NOMO-1 (cell line): Measurements from ENCODE around the gene MCOLN1.
"Not testable (repeated sequence)": the region's sequence is repeated elsewhere in the genome, so short reads cannot be mapped to it uniquely, and the experiment has no call there.

Experiments used
- DNase-seq, 2 experiments: peaks; one replicate each; lab custom pipeline; 2025; ENCODE audit not compliant: unreplicated experiment in 2 of 2; lab: John Stamatoyannopoulos, UW

Gene MCOLN1

DNA sequence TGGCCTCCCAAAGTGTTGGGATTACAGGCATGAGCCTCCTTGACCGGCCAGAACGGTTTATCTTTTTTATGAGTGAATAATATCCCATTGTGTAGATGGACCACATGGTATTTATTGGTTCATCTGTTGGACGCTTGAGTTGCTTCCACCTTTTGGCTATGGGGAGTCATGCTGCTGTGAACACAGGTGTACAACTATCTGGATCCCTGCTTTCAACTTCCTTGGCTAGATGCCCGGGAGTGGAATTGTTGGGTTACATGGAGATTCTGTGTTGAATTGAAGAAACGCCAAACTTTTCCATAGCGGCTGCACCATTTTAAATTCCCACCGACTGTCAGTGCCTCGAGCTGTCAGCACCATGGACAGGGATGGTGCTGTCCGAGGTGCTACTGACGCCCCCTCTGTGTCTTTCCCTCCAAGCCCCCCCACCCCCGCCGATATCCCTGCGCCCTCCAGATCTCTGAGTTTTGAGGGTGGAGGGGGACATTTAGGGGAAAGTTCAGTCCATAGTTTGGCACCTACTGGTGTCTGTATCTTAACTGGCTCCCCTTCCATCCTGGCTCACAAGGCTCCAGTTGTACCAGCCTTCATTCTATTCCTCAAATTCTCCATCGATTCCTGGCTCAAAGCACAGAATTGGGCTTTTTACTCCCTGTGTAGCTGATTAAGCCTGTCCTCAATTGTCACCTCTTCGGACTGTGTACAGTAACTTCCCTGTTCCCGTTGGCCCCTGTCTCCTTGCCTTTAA is 40.4 kb downstream of the MCOLN1 start:
- DNase-seq: no peak

DNA sequence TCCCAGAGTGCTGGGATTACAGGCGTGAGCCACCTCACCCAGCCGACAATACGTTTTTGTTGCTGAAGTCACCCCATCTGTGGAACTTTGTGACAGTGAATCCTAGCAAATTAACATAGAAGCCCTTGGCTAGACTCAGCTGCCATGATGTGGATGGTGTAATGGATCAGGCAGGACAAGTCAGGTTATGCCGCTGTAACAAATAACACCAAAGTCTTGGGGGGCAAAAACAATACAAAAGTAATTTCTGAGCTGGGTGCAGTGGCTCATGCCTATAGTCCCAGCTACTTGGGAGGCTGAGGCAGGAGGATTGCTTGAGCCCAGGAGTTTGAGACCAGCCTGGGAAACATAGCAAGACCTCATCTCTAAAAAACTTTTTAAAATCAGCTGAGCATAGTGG is 42.4 kb downstream of the MCOLN1 start:
- DNase-seq: no peak

DNA sequence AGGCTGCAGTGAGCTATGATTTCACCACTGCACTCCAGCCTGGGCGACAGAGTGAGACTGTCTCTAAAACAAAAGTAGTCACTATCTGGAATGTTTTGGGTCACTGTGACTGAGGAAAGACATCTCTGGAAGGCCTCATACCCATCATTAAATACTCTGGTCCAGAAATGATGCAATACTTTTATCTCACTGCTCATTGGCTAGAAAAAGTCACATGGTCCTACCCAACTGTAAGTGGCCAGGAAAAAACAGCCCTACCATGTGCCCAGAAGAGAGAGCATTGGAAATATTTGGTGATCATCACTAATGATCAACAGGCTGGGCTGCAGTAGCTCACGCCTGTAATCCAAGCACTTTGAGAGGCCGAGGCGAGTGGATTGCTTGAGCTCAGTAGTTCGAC is 42.9 kb downstream of the MCOLN1 start:
- no peak for DNase-seq

DNA sequence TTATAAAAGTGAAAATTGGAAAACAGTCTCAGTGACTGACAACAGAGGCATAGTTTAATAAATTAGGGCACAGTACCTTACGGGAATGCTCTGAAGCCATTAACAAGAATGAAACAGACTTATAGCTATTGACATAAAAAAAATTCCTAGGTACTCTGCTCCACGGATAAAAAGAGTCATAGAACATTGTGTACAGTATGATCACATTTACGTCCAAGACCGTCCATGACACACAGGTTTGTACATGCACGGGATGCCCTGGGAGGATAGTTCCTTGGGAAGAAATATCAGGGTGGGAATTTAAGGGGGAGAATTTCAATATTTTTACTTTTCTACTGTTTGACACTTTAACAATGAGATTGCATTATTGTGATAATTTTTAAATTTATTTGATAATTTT is 48.3 kb downstream of the MCOLN1 start:
- no peak for DNase-seq

DNA sequence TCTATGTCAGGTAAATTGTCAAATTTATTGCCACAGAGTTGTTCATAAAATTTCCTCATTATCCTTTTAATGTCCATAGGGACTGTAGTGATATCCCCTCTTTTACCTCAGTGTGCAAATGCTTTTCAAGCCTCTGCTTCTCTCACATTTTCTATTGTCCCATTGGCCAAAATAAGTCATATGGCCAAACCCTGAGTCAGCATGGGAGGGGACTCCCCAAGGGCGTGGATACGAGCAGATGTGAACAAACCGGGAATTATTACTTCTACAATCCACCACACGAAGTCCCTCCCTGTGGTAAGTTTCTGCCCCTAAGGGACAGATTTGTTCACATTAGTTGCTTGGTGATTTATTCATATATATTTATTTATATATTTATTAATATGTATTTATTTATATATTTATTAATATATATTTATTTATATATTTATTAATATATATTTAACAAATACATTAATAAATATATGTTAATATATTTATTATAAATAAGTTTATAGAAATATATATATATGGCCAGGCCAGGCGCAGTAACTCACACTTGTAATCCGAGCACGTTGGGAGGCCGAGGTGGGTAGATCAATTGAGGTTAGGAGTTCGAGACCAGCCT is 53.1 kb downstream of the MCOLN1 start:
- DNase-seq: peak; percentile 63 to 80

DNA sequence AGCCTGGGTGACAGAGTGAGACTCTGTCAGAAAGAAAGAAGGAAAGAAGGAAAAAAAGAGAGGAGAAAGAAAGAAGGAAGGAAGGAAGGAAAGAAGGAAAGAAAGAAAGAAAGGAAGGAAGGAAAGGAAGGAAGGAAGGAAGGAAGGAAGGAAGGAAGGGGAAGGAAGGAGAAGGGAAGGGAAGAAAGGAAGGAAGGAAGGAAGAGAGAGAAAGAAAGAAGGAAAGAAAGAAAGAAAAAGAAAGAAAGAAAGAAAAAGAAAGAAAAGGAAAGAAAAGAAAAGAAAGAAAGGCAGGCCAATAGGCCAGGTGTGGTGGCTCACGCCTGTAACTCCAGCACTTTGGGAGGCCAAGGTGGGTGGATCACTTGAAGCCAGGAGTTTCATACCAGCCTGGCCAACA is 55.0 kb downstream of the MCOLN1 start:
- DNase-seq: not testable (repeated sequence)

DNA sequence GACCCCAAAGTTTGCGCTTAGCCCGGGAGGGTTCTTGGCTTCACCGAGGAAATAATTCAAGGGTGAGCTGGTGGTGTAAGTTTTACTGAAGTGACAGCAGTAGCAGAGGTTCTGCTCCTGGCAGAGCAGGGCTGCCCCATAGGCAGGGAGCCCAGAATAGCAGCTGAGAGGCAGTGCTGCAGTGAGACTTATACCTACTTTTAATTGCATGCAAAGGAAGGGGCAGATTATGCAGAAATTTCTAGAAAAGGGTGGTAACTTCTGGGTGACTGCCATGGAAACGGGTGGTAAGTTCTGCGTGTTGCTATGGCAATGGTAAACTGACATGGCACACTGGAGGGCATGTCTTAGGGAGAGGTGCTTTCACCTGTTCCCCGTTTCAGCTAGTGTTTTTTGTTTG is 55.7 kb downstream of the MCOLN1 start:
- DNase-seq: no peak

DNA sequence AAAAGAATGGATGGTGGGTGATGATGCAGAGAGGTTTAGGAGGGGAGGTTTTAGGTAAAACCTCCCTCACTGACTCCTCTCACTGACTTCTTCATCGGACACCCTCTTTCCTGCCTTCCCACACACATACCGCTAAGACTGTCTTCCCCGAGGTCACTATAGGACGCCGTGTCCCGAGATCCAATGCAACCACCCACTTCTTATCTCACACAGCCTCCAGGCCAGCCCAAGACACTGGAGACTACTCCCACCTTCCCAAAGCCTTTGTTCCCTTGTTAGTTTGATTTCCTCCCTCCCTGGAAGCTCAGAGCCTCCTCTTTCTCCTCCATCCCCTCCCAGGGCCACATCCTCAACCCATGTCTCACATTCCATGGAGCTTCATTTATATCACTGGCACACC is 56.8 kb downstream of the MCOLN1 start:
- DNase-seq: no peak

DNA sequence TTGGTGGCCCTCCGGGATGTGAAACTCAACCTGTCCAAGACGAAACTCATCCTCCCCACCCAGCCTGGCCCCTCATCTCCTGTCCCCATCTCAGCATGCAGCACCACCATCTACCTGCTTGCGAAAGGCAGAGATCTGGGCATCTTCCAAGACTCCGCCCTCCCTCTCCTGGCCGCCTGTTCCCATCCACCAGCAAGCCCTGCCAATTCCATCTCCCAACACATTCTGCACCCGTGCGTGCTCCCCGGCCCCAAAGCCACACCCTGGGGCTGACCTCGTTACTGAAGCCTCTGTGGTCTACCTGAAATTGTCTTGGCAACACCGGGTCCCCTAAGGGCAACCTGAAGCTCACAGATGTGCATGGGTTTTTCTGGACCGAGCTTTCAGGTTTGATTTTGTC is 60.0 kb downstream of the MCOLN1 start:
- no peak for DNase-seq
